GM18498 (cell line): ENCODE measurements around the gene SARS2.
"Not testable (repeated sequence)": the region's sequence is repeated elsewhere in the genome, so short reads cannot be mapped to it uniquely, and the experiment has no call there.

Experiments
- ATAC-seq: cut with Tn5 transposase; IDR thresholded peaks from one replicate; pipeline ENCODE4 v1.9.1; 2021; ENCODE audit warnings: mild to moderate bottlenecking, moderate library complexity; ENCODE audit not compliant: unreplicated experiment

The SARS2 gene

GRCh38 chr19:38929929-38930775 is at the start of gene SARS2:
Gene SARS2, minus strand, starts transcription at chr19:38930763. Its CDS starts 27 bp downstream, at chr19:38930736.
- ATAC-seq = peak; percentile 74

- no peak for ATAC-seq
Observed at GRCh38 chr19:38979812-38980211, 49.2 kb upstream of the SARS2 start.

GRCh38 chr19:38978326-38978689 is 47.7 kb upstream of the SARS2 start:
- ATAC-seq = no peak

GRCh38 chr19:38977445-38978325 is 47.1 kb upstream of the SARS2 start:
- peak; percentile 71 for ATAC-seq

- no peak for ATAC-seq
Observed at GRCh38 chr19:38975861-38976271, 45.3 kb upstream of the SARS2 start.

- no peak for ATAC-seq
Observed at GRCh38 chr19:38975214-38975860, 44.8 kb upstream of the SARS2 start, which contains the start of gene FBXO17. Gene FBXO17, minus strand, starts transcription at chr19:38975742. Its CDS starts 25,423 bp downstream, at chr19:38950319.

- no peak for ATAC-seq
Observed at GRCh38 chr19:38974624-38975213, 44.2 kb upstream of the SARS2 start.

GRCh38 chr19:38971672-38972071 is 41.1 kb upstream of the SARS2 start:
- no peak for ATAC-seq

GRCh38 chr19:38970664-38971532 is 40.3 kb upstream of the SARS2 start:
- ATAC-seq = no peak

GRCh38 chr19:38966149-38966548 is 35.6 kb upstream of the SARS2 start:
- ATAC-seq = not testable (repeated sequence)

- ATAC-seq = no peak
Observed at GRCh38 chr19:38964738-38965137, 34.2 kb upstream of the SARS2 start.

- ATAC-seq = no peak
Observed at GRCh38 chr19:38959618-38960017, 29.1 kb upstream of the SARS2 start.

GRCh38 chr19:38958301-38958700 is 27.7 kb upstream of the SARS2 start:
- no peak for ATAC-seq

- no peak for ATAC-seq
Observed at GRCh38 chr19:38956264-38956663, 25.7 kb upstream of the SARS2 start.

GRCh38 chr19:38953677-38954076 is 23.1 kb upstream of the SARS2 start:
- ATAC-seq = no peak

- no peak for ATAC-seq
Observed at GRCh38 chr19:38952395-38953165, 22.0 kb upstream of the SARS2 start.

- ATAC-seq = no peak
Observed at GRCh38 chr19:38951187-38951586, 20.6 kb upstream of the SARS2 start.

- ATAC-seq = no peak
Observed at GRCh38 chr19:38949580-38950367, 19.2 kb upstream of the SARS2 start.
